Ishikawa (cell line): ENCODE results near the gene NSMF.
A peak's percentile ranks its signal among the peaks of the same experiment; 100 is the strongest.

Experiments used
- CEBPB ChIP-seq: IDR thresholded peaks from 2 replicates; pipeline ENCODE4 v1.6.1; 2012
- EGR1 ChIP-seq: IDR thresholded peaks from 2 replicates; pipeline ENCODE4 v1.6.1; 2012
- FOXM1 ChIP-seq: IDR thresholded peaks from 2 replicates; pipeline ENCODE4 v1.6.1; 2012; ENCODE audit warnings: low read depth, borderline replicate concordance
- TAF1 ChIP-seq: IDR thresholded peaks from 2 replicates; pipeline ENCODE4 v1.6.1; 2012; ENCODE audit warnings: low read depth, mild to moderate bottlenecking
- ZBTB7A ChIP-seq: IDR thresholded peaks from 2 replicates; pipeline ENCODE4 v1.6.1; 2012; ENCODE audit warnings: low read depth
- TF ChIP-seq, protein P1 (sequence below): IDR thresholded peaks from 2 replicates; pipeline ENCODE4 v1.6.1; 2012; ENCODE audit warnings: low read depth, mild to moderate bottlenecking

GRCh38 chr9:137410891-137411249 lies 48.3 kb downstream of the NSMF start:
- TF ChIP-seq ZBTB7A (peak; percentile 87; the same call in 1 of the 2 replicates), TAF1 (0 out of 2 replicates have a peak, but pooled peaks have one; percentile 22), CEBPB (no peak), FOXM1 (no peak; the same call in none of the 2 replicates), EGR1 (no peak)
- TF ChIP-seq, protein P1, sequence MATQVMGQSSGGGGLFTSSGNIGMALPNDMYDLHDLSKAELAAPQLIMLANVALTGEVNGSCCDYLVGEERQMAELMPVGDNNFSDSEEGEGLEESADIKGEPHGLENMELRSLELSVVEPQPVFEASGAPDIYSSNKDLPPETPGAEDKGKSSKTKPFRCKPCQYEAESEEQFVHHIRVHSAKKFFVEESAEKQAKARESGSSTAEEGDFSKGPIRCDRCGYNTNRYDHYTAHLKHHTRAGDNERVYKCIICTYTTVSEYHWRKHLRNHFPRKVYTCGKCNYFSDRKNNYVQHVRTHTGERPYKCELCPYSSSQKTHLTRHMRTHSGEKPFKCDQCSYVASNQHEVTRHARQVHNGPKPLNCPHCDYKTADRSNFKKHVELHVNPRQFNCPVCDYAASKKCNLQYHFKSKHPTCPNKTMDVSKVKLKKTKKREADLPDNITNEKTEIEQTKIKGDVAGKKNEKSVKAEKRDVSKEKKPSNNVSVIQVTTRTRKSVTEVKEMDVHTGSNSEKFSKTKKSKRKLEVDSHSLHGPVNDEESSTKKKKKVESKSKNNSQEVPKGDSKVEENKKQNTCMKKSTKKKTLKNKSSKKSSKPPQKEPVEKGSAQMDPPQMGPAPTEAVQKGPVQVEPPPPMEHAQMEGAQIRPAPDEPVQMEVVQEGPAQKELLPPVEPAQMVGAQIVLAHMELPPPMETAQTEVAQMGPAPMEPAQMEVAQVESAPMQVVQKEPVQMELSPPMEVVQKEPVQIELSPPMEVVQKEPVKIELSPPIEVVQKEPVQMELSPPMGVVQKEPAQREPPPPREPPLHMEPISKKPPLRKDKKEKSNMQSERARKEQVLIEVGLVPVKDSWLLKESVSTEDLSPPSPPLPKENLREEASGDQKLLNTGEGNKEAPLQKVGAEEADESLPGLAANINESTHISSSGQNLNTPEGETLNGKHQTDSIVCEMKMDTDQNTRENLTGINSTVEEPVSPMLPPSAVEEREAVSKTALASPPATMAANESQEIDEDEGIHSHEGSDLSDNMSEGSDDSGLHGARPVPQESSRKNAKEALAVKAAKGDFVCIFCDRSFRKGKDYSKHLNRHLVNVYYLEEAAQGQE: no peak
